ENCODE results near the gene TBC1D24.

TBC1D24 gene

GRCh38 chr16:2436110-2436509 lies 38.8 kb upstream of the TBC1D24 start:
- Histone ChIP-seq H3K4me3 (ENCODE audit: insufficient read depth in 1 of 2, low read depth in 1 of 2, low read length in 2 of 2) (no peak overlapping the region), H3K27ac (ENCODE audit: low read length, poor library complexity, severe bottlenecking) (no peak overlapping the region), H4K91ac (ENCODE audit: low read length) (no peak overlapping the region), H3K9me3 (ENCODE audit: control insufficient read depth, low read length) (no peaks in the 10 kb centered on the region), H3K4ac (ENCODE audit: low read depth in 1 of 2, low read length in 2 of 2) (no peak overlapping the region), H3K36me3 (ENCODE audit: control insufficient read depth in 1 of 2, insufficient read depth in 2 of 2, low read depth in 1 of 2, low read length in 2 of 2) (peaks cover 57 to 63% of the 10 kb centered on the region in 2 experiments), H4K8ac (ENCODE audit: low read length) (no peak overlapping the region), H3K9ac (ENCODE audit: low read length) (no peak overlapping the region), H2BK15ac (ENCODE audit: low read depth, poor library complexity, severe bottlenecking) (no peak overlapping the region), H3K4me1 (ENCODE audit: control insufficient read depth, insufficient read depth, low read depth, low read length) (no peaks in the 10 kb centered on the region), H3K4me2 (ENCODE audit: low read length, poor library complexity, severe bottlenecking) (no peak overlapping the region), H3K14ac (ENCODE audit: low read length in 2 of 2) (no peak overlapping the region), H2BK12ac (ENCODE audit: low read length in 2 of 2) (no peak overlapping the region), H2BK5ac (ENCODE audit: low read depth, low read length, poor library complexity, severe bottlenecking) (no peak overlapping the region), H2AFZ (ENCODE audit: low read depth, low read length) (no peak overlapping the region), H2BK120ac (ENCODE audit: low read depth, low read length) (no peak overlapping the region), H3K23ac (ENCODE audit: low read length in 2 of 2) (no peak overlapping the region), H3K79me1 (replicated peaks; ENCODE audit: low read length, poor library complexity, severe bottlenecking) (peaks cover 54% of the 10 kb centered on the region), H3K27me3 (ENCODE audit: control insufficient read depth in 1 of 2, insufficient read depth in 1 of 2, low read length in 2 of 2) (no peaks in the 10 kb centered on the region), H2AK5ac (ENCODE audit: low read length, severe bottlenecking) (no peak overlapping the region), H3K18ac (ENCODE audit: low read depth in 1 of 2, low read length in 2 of 2) (no peak overlapping the region)
- no peak for DNase-seq
- 97% methylated on average over 9 of the region's 9 CpGs for WGBS

- 97% methylated on average over 24 of the region's 24 CpGs for WGBS
- H3K9ac ChIP-seq (ENCODE audit: low read length), result no peak overlapping the region
- H3K4me2 ChIP-seq (ENCODE audit: low read length, poor library complexity, severe bottlenecking), result no peak overlapping the region
- H3K23ac ChIP-seq (ENCODE audit: low read length in 2 of 2), result no peak overlapping the region
- H2AK5ac ChIP-seq (ENCODE audit: low read length, severe bottlenecking), result no peak overlapping the region
- H3K79me1 ChIP-seq (replicated peaks; ENCODE audit: low read length, poor library complexity, severe bottlenecking), result peaks cover 54% of the 10 kb centered on the region
- no peak overlapping the region for H3K27ac ChIP-seq (ENCODE audit: low read length, poor library complexity, severe bottlenecking)
- H3K36me3 ChIP-seq (ENCODE audit: control insufficient read depth in 1 of 2, insufficient read depth in 2 of 2, low read depth in 1 of 2, low read length in 2 of 2), result peaks cover 55 to 62% of the 10 kb centered on the region in 2 experiments
- H3K4ac ChIP-seq (ENCODE audit: low read depth in 1 of 2, low read length in 2 of 2), result no peak overlapping the region
- no peaks in the 10 kb centered on the region for H3K9me3 ChIP-seq (ENCODE audit: control insufficient read depth, low read length)
- H3K18ac ChIP-seq (ENCODE audit: low read depth in 1 of 2, low read length in 2 of 2), result no peak overlapping the region
- no peak overlapping the region for H2BK12ac ChIP-seq (ENCODE audit: low read length in 2 of 2)
- H2AFZ ChIP-seq (ENCODE audit: low read depth, low read length), result no peak overlapping the region
- H2BK15ac ChIP-seq (ENCODE audit: low read depth, poor library complexity, severe bottlenecking), result no peak overlapping the region
- no peak overlapping the region for H2BK120ac ChIP-seq (ENCODE audit: low read depth, low read length)
- H3K4me1 ChIP-seq (ENCODE audit: control insufficient read depth, insufficient read depth, low read depth, low read length), result no peaks in the 10 kb centered on the region
- H4K91ac ChIP-seq (ENCODE audit: low read length), result no peak overlapping the region
- H4K8ac ChIP-seq (ENCODE audit: low read length), result no peak overlapping the region
- H3K27me3 ChIP-seq (ENCODE audit: control insufficient read depth in 1 of 2, insufficient read depth in 1 of 2, low read length in 2 of 2), result no peaks in the 10 kb centered on the region
- no peak overlapping the region for H3K4me3 ChIP-seq (ENCODE audit: insufficient read depth in 1 of 2, low read depth in 1 of 2, low read length in 2 of 2)
- H3K14ac ChIP-seq (ENCODE audit: low read length in 2 of 2), result no peak overlapping the region
- no peak overlapping the region for H2BK5ac ChIP-seq (ENCODE audit: low read depth, low read length, poor library complexity, severe bottlenecking)
- no peak for DNase-seq
These were observed 37.7 kb upstream of the TBC1D24 start for GRCh38 chr16:2437032-2437790.

DNA sequence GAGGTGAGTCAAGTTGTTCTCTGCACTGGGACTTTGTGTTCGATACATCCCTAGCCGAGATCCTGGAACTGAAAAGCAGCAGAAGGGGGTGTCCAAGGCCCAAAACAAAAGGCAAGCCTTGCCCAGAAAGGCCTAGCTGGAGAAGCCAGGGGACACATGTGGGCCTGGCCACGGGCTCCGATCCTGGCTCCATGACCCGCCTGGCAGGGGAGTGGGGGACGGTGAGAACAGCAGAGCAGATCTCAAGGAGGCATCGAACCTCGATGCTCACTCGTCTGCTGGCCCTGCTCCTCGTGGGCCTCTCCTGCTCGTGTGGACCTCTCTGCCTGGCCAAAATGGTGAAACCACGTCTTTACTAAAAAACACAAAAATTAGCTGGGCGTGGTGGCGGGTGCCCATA lies 36.8 kb upstream of the TBC1D24 start:
- no peak for DNase-seq
- Histone ChIP-seq H3K4me2 (ENCODE audit: low read length, poor library complexity, severe bottlenecking) (no peak overlapping the region), H3K27ac (ENCODE audit: low read length, poor library complexity, severe bottlenecking) (no peak overlapping the region), H2AK5ac (ENCODE audit: low read length, severe bottlenecking) (no peak overlapping the region), H3K14ac (ENCODE audit: low read length in 2 of 2) (no peak overlapping the region), H2BK120ac (ENCODE audit: low read depth, low read length) (no peak overlapping the region), H3K18ac (ENCODE audit: low read depth in 1 of 2, low read length in 2 of 2) (no peak overlapping the region), H2BK5ac (ENCODE audit: low read depth, low read length, poor library complexity, severe bottlenecking) (no peak overlapping the region), H2BK12ac (ENCODE audit: low read length in 2 of 2) (no peak overlapping the region), H3K36me3 (ENCODE audit: control insufficient read depth in 1 of 2, insufficient read depth in 2 of 2, low read depth in 1 of 2, low read length in 2 of 2) (peaks cover 46 to 53% of the 10 kb centered on the region in 2 experiments), H3K27me3 (ENCODE audit: control insufficient read depth in 1 of 2, insufficient read depth in 1 of 2, low read length in 2 of 2) (no peaks in the 10 kb centered on the region), H3K4me1 (ENCODE audit: control insufficient read depth, insufficient read depth, low read depth, low read length) (no peaks in the 10 kb centered on the region), H3K23ac (ENCODE audit: low read length in 2 of 2) (no peak overlapping the region), H2BK15ac (ENCODE audit: low read depth, poor library complexity, severe bottlenecking) (no peak overlapping the region), H4K8ac (ENCODE audit: low read length) (no peak overlapping the region), H2AFZ (ENCODE audit: low read depth, low read length) (no peak overlapping the region), H3K79me1 (replicated peaks; ENCODE audit: low read length, poor library complexity, severe bottlenecking) (peaks cover 45% of the 10 kb centered on the region), H3K4me3 (ENCODE audit: insufficient read depth in 1 of 2, low read depth in 1 of 2, low read length in 2 of 2) (no peak overlapping the region), H3K9me3 (ENCODE audit: control insufficient read depth, low read length) (no peaks in the 10 kb centered on the region), H4K91ac (ENCODE audit: low read length) (no peak overlapping the region), H3K4ac (ENCODE audit: low read depth in 1 of 2, low read length in 2 of 2) (no peak overlapping the region), H3K9ac (ENCODE audit: low read length) (no peak overlapping the region)
- 99% methylated on average over 14 of the region's 14 CpGs for WGBS

GRCh38 chr16:2439598-2439997 lies 35.3 kb upstream of the TBC1D24 start:
- H3K4me3 ChIP-seq (ENCODE audit: insufficient read depth in 1 of 2, low read depth in 1 of 2, low read length in 2 of 2), result no peak overlapping the region
- 98% methylated on average over 11 of the region's 11 CpGs for WGBS

More at GRCh38 chr16:2439598-2439997, 35.3 kb upstream of the TBC1D24 start:
- Histone ChIP-seq H3K27ac (ENCODE audit: low read length, poor library complexity, severe bottlenecking) (no peak overlapping the region), H3K79me1 (replicated peaks; ENCODE audit: low read length, poor library complexity, severe bottlenecking) (peaks cover 38% of the 10 kb centered on the region), H3K27me3 (ENCODE audit: control insufficient read depth in 1 of 2, insufficient read depth in 1 of 2, low read length in 2 of 2) (no peaks in the 10 kb centered on the region), H3K4ac (ENCODE audit: low read depth in 1 of 2, low read length in 2 of 2) (no peak overlapping the region), H4K91ac (ENCODE audit: low read length) (no peak overlapping the region), H2BK120ac (ENCODE audit: low read depth, low read length) (no peak overlapping the region), H3K9me3 (ENCODE audit: control insufficient read depth, low read length) (no peaks in the 10 kb centered on the region), H3K23ac (ENCODE audit: low read length in 2 of 2) (no peak overlapping the region), H3K4me1 (ENCODE audit: control insufficient read depth, insufficient read depth, low read depth, low read length) (no peaks in the 10 kb centered on the region), H2BK15ac (ENCODE audit: low read depth, poor library complexity, severe bottlenecking) (no peak overlapping the region), H2AFZ (ENCODE audit: low read depth, low read length) (no peak overlapping the region), H2AK5ac (ENCODE audit: low read length, severe bottlenecking) (no peak overlapping the region), H2BK5ac (ENCODE audit: low read depth, low read length, poor library complexity, severe bottlenecking) (no peak overlapping the region), H3K4me2 (ENCODE audit: low read length, poor library complexity, severe bottlenecking) (no peak overlapping the region), H3K18ac (ENCODE audit: low read depth in 1 of 2, low read length in 2 of 2) (no peak overlapping the region), H3K36me3 (ENCODE audit: control insufficient read depth in 1 of 2, insufficient read depth in 2 of 2, low read depth in 1 of 2, low read length in 2 of 2) (peaks cover 48 to 53% of the 10 kb centered on the region in 2 experiments), H2BK12ac (ENCODE audit: low read length in 2 of 2) (no peak overlapping the region), H3K9ac (ENCODE audit: low read length) (no peak overlapping the region), H4K8ac (ENCODE audit: low read length) (no peak overlapping the region), H3K14ac (ENCODE audit: low read length in 2 of 2) (no peak overlapping the region)
- no peak for DNase-seq
